Measurements from ENCODE around the gene RDH16.

DNA sequence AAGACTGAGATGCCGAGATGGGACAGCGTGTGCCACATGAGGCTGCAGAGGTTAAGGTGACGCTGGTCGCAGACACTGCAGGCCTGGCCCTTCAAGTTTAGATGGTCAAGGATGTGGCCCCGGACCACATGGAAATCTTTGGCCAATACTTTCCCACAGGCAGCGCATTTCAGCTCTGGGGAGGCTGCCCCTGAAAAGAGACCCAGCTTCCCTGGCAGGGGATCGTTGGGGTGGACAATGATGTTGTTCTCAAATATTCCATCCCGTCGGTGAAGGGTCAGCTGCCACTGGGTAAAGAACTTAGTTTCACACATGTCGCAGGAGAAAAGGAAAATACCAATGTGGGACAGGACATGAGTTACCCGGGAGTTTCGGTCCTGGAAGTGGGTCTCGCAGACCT lies 46.0 kb upstream of the RDH16 start:
- TF ChIP-seq, protein P1, sequence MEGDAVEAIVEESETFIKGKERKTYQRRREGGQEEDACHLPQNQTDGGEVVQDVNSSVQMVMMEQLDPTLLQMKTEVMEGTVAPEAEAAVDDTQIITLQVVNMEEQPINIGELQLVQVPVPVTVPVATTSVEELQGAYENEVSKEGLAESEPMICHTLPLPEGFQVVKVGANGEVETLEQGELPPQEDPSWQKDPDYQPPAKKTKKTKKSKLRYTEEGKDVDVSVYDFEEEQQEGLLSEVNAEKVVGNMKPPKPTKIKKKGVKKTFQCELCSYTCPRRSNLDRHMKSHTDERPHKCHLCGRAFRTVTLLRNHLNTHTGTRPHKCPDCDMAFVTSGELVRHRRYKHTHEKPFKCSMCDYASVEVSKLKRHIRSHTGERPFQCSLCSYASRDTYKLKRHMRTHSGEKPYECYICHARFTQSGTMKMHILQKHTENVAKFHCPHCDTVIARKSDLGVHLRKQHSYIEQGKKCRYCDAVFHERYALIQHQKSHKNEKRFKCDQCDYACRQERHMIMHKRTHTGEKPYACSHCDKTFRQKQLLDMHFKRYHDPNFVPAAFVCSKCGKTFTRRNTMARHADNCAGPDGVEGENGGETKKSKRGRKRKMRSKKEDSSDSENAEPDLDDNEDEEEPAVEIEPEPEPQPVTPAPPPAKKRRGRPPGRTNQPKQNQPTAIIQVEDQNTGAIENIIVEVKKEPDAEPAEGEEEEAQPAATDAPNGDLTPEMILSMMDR (IDR thresholded peaks at IDR 0.05) = no peak
- no peak for TF ChIP-seq EZH2 (IDR thresholded peaks at IDR 0.05)
